PC-9 (cell line): ENCODE results near the gene ATAD3C.

Experiments
- CTCF ChIP-seq: fragments of 200-600 bp; sonication (generic); conservative IDR thresholded peaks from 2 replicates; pipeline ENCODE4 v1.6.1; 2017; ENCODE audit warnings: mixed run types, antibody characterized with exemption, mild to moderate bottlenecking, moderate library complexity
- EZH2 ChIP-seq: fragments of 200-600 bp; sonication (generic); IDR thresholded peaks from 2 replicates; pipeline ENCODE4 v1.8.0; 2017; ENCODE audit warnings: antibody characterized with exemption, low read depth

GRCh38 chr1:1436630-1437032, 12.9 kb upstream of the ATAD3C start:
- TF ChIP-seq CTCF = no peak
- no peak for TF ChIP-seq EZH2
